Measurements from ENCODE around the gene BCAR3.
"Not testable (repeated sequence)": the region's sequence is repeated elsewhere in the genome, so short reads cannot be mapped to it uniquely, and the experiment has no call there.

BCAR3 gene

DNA sequence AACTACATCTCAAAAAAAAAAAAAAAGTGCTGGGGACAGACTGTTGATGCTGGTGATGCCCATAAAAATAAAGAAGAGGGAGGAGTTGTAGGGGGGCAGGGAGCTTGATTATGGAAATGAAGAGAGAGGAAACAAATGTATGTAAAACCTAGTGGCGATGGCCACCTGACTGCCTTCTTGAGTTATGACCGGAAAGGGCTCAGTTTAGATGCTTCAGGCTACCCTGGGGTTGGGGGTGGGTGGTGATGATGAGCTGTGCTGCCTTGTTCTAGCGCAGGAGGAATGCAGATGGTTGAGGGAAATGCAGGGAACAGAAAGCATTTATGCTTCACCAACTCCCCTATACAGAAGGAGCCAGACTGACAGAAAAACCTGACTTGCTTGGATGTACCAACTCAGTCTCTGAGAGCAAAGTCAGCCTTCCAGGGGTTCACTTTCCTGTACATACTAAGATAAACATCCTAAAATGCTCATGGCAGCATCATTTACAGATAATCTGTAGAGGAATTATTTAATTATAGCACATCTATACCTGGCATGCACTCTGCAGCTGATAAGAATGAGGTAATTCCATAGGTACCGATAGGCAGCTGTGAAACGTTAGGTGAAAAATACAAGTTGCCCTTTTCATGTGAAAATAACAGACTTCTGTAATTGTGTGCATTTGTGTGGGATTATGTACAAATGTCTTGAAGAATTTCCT, 8.0 kb upstream of the BCAR3 start:
- DNase-seq (ENCODE audit: low spot score): no peak

DNA sequence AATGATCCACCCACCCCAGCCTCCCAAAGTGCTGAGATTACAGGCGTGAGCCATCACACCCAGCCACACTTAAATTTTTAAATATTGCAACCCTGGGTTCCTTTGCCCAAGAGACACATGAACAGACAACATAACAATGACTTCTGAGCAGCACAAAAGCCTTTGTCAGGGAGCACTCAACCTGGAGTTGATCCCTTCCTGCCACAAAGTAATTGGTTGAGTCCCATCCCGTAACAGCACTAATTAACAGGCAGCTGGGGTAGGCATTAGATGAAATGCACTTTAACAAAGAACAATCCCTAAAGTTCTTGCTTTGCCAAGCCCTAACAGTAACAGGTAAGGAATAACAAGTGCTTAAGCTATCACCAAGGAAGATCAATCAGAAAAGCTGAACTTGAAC, 5.9 kb upstream of the BCAR3 start:
- no peak for DNase-seq (ENCODE audit: low spot score)

DNA sequence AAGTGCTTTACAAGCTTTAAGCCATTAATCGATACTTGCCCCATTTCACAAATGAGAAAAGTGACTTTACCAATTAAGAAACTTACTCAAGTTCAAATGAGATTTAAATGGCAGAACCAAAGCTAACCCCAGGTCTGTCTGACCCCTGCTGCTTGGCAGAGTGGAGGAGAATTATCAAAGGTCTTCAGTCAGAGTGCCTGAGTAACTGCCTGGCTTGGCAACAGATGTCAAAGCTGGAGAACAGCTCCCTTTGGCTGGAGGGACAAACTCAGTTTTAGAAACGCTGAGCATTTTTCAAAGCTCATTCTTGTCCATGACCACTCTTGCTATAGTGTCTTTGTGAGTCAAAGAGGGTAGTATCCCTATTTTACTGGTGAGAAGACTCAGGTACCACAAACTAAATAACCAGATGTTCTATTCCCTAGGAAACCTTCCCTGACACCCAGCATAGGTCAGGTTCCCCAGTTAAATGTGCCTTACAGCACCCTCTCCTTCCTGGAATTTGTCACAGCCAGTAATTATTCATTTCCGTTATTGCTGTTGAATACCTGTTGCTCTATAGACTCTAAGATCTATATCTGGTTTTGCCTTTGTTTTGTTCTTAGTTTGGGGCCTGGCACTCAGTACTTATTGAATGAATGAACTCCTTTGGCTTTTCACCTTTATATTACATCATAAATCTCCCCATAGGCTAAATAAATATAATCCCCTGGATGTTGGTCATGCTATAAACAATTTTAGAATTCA, 5.0 kb upstream of the BCAR3 start:
- DNase-seq (ENCODE audit: low spot score): no peak

DNA sequence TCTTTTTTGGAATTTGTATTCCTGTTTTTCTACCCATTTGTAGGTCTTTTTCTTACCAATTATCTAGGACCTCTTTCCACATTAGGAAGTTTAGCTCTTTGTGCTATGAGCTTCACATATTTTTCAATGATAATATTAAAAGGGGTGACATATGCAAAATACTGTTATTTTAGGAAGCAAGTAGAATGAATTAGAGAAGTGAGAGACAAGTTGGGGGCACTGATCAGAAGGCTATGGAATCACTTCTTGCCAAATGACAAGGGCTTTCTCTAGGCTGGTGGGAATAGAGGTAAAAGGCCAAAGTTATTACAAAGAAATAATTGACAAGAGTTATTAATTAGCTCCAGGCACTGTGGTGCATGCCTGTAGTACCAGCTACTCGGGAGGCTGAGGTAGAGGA, 4.3 kb upstream of the BCAR3 start:
- DNase-seq (ENCODE audit: low spot score): no peak

DNA sequence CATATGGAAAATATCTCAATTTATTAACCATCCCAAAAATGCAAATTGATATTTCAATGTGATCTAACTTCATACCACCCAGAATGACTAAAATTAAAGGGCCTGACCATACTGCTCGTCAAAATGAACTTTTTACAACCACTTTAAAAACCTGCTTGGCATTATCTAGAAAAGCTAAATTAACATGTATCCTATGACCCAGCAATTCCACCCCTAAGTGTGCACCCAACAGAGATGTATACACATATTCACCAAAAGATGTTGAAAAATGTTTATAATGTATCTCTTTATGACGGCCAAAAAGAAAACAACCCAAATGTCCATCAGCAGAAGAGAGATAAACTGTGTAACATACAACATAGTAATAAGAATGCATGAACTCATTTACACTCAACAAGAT, 1.6 kb upstream of the BCAR3 start:
- no peak for DNase-seq (ENCODE audit: low spot score)

DNA sequence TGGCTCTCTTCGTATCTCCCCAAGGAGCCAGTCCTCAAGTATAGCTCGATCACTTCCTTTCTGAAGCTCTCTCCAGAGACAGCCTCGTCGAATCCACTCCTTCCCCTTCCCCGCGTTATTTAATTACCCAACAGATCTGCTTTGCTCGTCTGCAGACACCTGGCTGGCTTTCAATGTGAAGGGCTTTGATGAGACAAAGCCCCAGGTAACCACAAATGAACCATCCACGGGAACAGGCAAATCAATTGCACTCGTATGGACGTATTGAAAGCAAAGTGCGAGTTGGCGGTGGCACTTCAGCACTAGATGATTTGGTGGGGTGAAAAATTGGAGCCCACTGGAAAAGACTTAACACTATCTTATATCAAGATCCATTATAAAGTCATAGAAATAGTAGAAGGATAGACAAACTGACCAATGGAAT, 364 bp upstream of the BCAR3 start:
- peak; percentile 75 for DNase-seq (ENCODE audit: low spot score)

DNA sequence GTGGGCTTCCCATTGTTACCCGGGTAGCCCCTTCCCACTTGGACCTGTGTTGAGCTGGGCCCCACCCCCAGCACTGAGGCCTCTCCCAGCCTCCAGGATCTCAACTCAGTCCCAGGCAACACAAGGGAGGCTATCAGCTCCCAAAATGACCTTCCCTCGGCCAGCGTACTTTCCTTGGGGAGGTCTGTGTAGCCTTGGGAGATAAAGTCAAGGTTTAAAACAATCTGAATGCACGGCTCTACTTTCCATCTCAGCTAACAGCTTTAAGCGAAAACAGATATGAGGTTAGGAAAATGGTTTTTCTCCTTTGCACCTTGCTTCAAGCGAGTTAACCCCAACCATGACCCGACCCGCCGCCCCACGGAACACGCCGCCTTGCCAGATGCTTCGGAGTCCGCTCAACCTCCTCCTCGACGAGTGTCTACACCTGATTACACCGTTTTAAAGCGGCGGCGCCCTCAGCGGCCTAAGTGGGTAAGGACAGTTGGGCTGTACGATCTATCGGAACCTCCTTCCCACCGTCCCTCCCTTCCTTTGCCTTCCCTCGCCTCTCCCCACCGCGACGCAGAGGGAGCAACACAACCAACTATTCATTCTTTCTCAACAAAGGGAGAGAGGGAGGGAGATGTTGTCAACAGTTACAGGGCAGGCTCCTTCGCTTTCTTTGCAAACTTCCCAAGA, 1.1 kb downstream of the BCAR3 start:
- peak; percentile 84 for DNase-seq (ENCODE audit: low spot score)

DNA sequence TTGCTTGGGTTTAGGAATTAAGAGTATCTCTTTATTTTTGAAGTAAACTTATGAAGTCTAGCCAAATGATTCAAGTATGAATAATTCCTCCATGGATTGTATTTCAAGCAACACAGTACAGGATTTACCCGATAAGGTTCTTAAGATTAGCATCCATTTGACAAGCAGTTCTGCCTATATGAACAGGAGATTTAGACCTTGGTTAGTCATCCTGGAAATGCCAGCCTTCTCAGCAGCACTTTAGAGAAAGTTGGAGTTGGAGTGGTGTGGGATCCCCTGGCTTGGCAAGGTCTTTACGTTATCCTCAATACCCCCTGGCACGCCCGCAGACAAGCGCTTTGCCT, 1.6 kb downstream of the BCAR3 start:
- DNase-seq (ENCODE audit: low spot score): no peak

DNA sequence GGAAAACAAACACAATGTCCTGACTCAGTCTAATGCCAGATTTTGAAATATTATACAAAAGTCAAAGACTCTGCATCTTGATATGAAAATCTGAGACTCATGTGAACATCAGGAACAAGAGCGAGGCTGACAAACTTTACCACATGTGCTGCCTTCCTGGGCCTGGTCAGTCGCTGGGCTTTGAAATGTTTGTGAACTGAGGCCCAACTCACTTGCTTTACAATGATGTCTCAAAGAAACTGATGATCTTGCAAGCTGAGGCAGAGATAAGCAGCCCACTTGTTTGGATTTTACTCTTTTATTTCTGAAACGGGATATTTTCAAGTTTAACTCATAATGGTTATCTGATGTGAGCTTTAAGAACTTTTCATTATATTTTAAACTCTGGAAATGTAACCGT, 2.1 kb downstream of the BCAR3 start:
- DNase-seq (ENCODE audit: low spot score): no peak

DNA sequence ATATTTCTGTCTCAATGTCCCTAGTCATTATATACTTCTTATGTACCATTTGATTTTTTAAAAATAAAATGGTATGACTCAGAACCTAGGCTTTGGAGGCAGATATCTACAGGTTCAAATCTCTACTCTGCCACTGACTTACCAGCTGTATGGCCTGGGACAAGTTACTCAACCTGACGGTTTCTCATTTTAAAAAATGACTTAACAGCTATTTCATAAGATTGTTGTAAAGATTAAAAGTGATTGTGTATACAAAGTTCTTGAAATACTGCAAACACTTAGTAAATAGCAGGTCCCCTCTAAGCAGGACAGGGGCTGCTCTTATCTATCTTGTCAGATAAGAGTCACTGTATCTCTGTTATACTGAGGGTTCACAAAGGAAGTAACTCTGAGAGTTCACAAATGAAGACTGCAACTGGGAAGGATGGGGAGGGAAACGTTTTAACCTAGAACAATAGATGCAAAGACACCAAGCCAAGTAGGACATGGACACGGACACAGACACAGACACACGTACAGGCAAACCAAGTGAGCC, 2.6 kb downstream of the BCAR3 start:
- no peak for DNase-seq (ENCODE audit: low spot score)

DNA sequence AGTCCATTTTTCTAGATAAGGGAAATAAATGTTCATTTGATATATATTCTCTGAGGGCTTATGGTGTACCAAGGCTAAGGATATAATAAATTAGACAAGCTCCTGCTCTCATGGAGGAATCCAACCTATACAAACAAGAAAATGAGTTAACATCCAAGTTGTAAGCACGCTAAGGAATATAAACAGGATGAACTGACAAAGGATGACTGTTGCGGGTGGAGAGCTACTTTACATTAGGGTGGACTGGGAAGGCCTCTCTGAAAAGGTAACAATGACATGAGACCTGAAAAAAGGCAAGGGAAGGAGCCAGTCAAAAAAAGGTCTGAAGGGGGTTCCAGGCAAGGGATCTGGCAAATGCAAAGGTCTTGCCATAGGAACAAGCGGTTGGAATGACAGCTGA, 3.1 kb downstream of the BCAR3 start:
- DNase-seq (ENCODE audit: low spot score): no peak

DNA sequence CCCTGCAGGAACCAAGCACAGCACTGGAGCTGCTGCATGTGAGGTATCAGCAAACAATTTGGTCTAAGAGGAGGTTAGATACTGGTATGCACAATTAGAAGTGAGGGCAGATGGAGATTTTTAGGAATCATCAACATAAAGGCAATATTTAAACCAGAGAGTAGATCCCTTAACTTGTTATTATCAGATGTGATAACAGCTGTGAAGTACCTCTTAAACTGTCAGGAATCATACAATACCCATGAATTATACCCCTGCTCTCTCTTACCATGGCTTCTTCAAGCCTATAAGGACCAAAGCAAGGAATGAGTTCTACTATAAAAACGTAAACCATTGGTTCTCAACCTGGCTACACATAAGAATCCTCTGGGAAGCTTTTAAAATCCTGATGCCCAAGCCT, 3.9 kb downstream of the BCAR3 start:
- no peak for DNase-seq (ENCODE audit: low spot score)

DNA sequence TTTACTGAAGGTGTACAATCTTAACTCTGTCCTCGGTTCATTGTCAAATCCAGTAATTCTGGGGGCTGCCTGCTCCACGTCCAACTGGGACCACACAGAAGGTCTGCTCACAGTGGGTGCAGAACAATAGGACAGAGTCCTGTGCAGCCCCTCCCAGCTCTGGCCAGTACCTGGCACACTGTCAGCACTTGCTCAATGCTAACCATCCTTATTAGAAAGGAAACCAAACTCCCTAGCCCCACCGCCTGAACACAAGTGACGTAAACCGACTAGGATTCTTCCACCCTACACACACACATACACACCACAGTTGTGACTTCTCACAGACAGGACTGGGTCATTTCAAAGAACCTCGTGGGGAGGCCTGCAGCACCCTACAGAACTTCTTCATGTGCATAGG, 5.2 kb downstream of the BCAR3 start:
- DNase-seq (ENCODE audit: low spot score): no peak

DNA sequence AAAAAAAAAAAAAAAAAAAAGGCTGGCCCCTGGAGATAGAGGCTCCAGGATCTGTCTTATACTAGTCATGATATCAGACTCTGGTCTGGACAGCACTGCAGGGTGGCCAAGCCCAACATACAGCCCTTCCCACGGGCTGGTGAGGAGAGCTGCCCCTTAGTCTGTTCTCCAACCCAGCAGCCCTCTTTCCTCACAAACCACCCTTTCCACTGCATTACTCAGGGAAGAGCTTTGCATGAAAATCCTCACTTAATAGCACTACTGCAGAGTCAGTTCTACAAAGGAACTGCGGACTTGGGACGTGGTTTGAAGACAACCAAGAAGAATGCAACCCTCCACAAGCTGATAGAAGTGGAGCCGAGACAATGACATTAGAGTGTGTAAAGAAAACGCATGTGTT, 5.7 kb downstream of the BCAR3 start:
- DNase-seq (ENCODE audit: low spot score): no peak

DNA sequence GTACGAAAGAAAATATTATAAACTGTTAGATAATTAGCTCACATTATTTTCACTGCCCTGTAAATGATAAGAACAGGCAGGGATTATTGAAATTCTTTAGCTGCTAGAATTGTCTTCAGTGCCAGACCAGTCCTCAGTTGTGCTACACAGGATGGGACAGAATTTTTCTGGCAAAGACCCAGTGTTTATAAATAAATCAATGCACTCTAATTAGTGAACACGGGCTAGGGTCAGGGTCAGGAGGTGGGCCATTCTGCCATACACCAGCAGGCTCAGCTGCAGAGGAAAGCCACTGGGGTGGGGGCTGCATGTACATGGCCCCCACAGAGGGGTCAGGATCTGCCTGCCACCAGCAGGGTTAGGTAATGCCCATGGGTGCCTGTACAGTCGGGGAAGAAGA, 6.4 kb downstream of the BCAR3 start:
- no peak for DNase-seq (ENCODE audit: low spot score)

DNA sequence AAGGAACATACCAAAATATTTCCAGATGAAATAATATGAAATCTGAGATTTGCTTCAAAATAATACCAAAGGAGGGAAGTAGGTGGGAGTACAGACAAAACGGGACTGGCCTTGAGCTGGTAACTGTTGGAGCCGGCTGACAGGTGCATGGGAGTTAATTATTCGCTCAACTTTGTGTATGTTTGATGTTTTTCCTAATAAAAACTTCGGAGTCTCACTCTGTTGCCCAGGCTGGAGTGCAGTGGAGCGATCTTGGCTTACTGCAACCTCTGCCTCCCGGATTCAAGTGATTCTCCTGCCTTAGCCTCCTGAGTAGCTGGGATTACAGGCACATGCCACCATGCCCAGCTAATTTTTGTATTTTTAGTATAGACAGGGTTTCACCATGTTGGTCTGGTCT, 7.6 kb downstream of the BCAR3 start:
- not testable (repeated sequence) for DNase-seq (ENCODE audit: low spot score)

DNA sequence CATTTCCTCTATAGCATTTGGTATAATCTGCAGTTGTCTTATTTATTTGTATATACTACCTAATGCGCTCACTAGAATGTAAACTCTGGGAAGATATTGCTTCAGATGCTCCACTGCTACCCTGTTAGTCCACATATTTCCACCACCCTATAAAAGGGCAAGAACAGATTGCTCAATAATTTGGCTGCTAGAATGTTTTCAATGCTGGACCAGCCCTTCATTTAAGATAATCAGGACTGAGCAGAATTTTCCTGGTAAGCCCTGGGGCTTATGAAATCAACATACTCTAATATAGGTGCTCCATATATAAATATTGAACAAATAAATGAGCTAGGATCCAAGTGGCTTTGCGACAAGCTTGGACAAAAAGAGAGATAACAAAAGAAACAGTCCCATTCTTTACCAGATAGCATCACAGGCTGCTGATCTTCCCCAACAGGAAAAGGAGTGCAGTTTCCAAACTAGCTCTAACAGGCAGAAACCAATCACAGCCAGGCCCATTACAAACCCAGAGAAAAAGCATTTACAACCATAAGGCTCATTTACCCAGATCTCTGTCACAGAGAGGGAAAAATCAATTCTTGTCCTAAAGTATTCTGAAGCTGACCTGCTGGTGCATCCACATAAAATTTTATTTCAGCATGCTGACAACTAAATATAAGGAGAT, 8.3 kb downstream of the BCAR3 start:
- no peak for DNase-seq (ENCODE audit: low spot score)

DNA sequence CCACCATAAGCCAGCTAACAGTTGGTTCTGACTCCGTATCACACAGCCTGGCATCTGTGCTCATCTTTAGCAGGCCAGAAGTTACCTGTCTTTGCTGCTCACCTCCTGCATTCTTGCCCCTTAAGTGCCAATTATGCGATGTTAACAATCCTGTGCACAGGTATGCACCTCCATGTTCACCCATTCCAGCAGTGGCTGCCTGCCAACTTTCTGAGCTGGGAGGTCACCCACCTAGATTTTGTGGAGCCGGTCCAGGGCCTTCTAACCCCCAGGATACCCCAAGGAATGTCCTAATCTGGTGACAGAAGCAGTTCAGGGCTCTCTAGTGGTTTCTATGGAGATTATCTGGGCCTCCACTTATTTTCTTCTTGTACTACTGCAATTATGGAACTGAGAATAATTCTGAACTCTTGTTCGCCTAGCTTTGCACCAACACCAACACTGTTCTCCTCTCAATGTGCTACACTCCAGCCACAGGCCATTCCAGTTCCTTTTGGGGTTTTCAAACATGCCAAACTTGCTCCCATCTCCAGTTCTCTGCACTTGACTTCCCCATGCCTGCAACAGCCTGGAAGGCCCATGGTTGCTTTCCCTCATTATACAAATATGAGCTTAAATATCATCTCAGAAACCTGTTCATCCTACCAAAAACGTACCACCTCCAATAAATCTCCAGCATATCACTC, 9.0 kb downstream of the BCAR3 start:
- no peak for DNase-seq (ENCODE audit: low spot score)

DNA sequence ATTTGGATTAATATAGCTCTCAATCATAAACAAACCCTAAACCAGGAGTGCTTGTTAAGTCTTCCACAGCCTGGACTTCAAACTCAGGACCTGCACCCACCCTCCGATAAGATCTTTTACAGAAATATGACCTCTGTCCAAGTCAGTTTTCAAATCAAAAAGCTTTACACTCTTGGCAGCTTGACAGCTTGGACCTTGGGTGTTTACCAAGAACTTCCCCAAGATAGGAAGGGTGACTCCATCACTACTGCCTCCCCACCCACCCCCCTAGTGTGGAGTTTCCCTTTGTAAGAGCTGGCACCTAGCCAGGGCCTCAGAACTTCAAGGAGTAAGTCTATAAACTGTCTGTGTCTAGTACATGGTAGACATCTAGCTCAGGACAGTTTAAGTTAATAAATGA, 9.6 kb downstream of the BCAR3 start:
- DNase-seq (ENCODE audit: low spot score): no peak

DNA sequence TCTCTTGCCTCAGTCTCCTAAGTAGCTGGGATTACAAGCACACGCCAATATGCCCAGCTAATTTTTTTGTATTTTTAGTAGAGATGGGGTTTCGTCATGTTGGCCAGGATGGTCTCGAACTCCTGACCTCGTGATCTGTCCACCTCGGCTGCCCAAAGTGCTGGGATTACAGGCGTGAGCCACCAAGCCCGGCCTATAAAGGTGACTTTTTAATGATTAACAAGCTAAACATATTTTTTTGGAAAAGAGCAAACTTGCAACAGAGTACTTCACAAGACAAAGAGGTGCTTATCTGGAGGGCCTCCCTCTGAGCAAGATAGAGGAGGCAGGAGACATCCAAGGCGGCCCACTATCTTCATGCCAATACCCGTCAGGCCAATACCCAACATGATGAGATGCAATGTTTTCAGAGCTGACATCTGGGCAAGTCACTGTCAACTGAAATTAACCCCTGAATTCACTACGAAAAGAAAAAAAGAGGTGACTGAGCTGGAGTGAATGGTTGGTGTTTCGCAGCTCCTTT, 10.5 kb downstream of the BCAR3 start:
- DNase-seq (ENCODE audit: low spot score): no peak

DNA sequence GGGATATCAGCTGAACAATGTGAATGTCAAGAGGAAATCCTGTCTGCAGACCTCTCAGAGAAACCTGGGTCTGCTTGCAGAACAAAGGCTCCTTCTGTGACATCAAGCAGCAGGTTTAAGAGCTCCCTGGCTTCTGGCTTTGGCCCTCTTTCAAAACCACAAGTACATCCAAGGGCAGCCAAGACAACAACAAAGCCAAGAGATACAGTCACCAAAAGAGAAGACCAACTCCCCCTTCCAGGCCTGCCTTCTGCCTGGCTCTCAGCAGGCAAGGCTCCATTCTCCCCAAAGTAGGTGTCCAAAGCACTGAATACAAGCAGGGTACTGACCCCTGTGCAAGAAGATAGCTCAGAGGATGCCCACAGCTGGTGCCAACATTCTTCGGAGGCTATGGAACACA, 11.5 kb downstream of the BCAR3 start:
- peak; percentile 62 for DNase-seq (ENCODE audit: low spot score)

DNA sequence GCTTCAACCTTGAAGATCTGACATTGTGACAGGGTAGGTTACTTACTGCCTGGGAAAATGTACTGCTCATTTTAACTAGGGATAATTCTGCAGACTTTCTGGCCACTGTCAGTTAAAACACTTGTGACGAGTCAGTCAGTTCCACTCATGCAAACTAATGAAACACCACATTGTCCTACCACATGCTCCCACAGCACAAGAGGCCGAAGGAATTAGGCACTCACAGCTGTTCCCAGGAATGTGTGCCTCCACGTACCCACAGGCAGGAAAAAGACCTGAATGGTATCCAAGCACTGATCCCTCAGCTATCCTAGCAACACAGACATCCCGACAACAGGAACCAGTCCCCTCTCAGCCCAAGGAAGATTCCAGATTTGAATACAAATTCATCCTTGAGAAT, 12.3 kb downstream of the BCAR3 start:
- DNase-seq (ENCODE audit: low spot score): no peak

Measured in SW480 (cell line).